GM12891 (cell line): Measurements from ENCODE around the gene STK24.

Source experiments
- PAX5 ChIP-seq: IDR thresholded peaks from 2 replicates; pipeline ENCODE4 v1.6.1; 2011; ENCODE audit warnings: low read length, moderate library complexity, mild to moderate bottlenecking; ENCODE audit not compliant: insufficient read depth, severe bottlenecking
- POLR2A ChIP-seq: IDR thresholded peaks from 2 replicates; pipeline ENCODE4 v1.6.1; 2011; ENCODE audit warnings: low read depth, low read length, control low read depth
- POLR2AphosphoS5 ChIP-seq: IDR thresholded peaks from 2 replicates; pipeline ENCODE4 v1.6.1; 2011; ENCODE audit warnings: low read depth, low read length, control low read depth
- POU2F2 ChIP-seq: IDR thresholded peaks from 2 replicates; pipeline ENCODE4 v1.6.1; 2011; ENCODE audit warnings: low read depth, mild to moderate bottlenecking, control low read depth, low read length, moderate library complexity
- TAF1 ChIP-seq: IDR thresholded peaks from 2 replicates; pipeline ENCODE4 v1.6.1; 2011; ENCODE audit warnings: low read depth, low read length, control low read depth

- TF ChIP-seq POLR2A (no peak), TAF1 (no peak), POLR2AphosphoS5 (no peak), PAX5 (no peak), POU2F2 (no peak)
Measured at GRCh38 chr13:98564204-98564603, 12.7 kb downstream of the STK24 start.
